GM13977 (cell line): ENCODE measurements around the gene SSTR5.

Source experiments
- DNase-seq: peaks from one replicate; pipeline ENCODE4 v3.0.0; 2012; ENCODE audit warnings: low spot score
- in situ Hi-C: fragments of 300-500 bp; cut with MboI; formaldehyde crosslinking; loops from one replicate; pipeline ENCODE4 v1.12.0; 2022; ENCODE audit warnings: low sequenced_read_pairs, low pct_unique_long_range_greater_than_20kb, mixed read lengths, inconsistent platforms; ENCODE audit not compliant: unreplicated experiment
- TF ChIP-seq, protein P1 (sequence below): IDR thresholded peaks from 2 replicates; pipeline ENCODE4 v1.5.1; 2012; ENCODE audit warnings: mild to moderate bottlenecking, control low read depth; ENCODE audit not compliant: insufficient read depth; ENCODE audit errors: extremely low read depth, missing control alignments

The SSTR5 gene

DNA sequence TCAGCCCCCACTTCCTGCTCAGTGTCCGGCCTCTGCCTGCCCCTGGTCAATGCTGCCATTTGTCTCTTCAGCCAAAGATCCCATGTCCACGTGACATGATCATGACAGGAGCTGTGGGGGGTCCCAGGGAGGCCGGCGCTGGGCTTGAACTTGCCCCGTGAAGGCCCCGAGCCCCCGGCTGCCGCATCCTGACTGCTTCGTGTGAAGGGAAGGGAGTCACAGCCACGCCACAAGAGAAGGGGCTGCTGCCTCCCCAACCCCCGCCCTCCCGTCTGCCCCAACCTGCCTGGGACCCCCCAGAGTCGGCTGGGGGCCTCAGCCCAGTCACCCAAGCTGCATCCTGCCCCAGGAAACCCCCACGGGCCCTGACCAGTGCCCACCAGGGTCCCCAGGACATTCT, 14.3 kb upstream of the SSTR5 start:
- no peak for DNase-seq
- in situ Hi-C loops = no loop called here
- TF ChIP-seq, protein P1, sequence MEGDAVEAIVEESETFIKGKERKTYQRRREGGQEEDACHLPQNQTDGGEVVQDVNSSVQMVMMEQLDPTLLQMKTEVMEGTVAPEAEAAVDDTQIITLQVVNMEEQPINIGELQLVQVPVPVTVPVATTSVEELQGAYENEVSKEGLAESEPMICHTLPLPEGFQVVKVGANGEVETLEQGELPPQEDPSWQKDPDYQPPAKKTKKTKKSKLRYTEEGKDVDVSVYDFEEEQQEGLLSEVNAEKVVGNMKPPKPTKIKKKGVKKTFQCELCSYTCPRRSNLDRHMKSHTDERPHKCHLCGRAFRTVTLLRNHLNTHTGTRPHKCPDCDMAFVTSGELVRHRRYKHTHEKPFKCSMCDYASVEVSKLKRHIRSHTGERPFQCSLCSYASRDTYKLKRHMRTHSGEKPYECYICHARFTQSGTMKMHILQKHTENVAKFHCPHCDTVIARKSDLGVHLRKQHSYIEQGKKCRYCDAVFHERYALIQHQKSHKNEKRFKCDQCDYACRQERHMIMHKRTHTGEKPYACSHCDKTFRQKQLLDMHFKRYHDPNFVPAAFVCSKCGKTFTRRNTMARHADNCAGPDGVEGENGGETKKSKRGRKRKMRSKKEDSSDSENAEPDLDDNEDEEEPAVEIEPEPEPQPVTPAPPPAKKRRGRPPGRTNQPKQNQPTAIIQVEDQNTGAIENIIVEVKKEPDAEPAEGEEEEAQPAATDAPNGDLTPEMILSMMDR = no peak

DNA sequence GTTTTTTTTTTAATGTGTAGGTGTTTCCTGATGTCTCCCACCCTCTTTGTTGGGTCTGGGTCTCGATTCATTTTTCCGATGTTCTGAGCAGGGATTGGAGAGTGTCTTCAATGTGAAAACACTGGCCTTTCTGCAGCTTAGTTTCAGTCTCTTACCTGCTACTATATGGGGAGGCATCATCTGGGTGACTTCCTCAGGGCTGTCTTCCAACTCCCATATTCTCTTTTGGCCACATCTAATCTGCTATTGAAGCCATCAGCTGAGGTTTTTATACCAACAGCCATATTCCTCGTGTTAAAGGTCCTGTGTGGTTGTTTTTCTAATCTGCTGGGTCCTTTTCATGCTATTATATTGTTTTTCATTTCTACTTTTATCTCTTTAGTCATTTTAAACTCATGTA, 13.2 kb upstream of the SSTR5 start:
- in situ Hi-C loops = no loop called here
- TF ChIP-seq, protein P1 = no peak
- DNase-seq = no peak

DNA sequence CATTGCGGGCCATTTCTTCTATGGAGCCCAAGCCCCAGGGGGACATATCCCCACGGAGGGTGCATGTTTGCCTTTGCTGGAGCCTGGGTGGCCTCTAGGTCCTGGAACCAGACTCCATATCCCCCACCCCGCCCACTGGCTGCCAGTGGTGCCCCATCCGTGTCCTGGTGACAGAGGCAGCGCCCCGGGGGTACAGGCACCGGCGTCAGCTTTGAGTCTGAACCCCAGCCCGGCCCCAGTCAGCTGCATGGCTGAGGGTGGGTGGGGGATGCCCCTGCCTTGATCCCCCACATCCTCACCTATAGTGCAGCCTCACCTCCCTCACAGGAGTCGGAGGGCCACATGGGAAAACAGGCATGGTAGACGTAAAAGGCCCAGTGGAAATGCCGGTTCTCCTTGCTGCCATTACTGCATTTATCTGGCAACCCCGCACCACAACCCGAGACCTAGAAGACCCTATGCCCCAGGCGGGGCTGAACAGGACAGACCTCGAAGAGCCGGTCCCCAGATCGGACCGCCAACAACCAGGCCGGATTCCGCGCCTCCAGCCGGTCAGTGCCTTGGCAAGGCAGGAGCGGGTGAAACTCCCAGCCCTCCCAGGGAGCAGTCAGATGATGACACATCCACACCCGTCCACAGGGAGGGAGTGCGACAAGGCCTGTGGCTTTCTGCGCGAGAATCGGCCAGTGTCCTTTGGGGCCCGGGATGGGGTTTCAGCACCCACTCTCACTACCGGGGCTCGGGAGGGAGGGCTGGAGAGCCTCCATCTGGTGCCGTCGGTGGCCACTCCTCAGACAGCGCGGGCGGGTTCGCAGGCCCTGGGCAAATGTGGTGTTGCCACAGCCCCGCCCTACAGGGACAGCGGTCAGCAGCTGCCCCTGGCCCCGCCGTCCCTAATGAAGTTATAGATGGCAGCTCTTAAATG, 11.9 kb upstream of the SSTR5 start:
- in situ Hi-C loops = no loop called here
- TF ChIP-seq, protein P1 = no peak
- no peak for DNase-seq

DNA sequence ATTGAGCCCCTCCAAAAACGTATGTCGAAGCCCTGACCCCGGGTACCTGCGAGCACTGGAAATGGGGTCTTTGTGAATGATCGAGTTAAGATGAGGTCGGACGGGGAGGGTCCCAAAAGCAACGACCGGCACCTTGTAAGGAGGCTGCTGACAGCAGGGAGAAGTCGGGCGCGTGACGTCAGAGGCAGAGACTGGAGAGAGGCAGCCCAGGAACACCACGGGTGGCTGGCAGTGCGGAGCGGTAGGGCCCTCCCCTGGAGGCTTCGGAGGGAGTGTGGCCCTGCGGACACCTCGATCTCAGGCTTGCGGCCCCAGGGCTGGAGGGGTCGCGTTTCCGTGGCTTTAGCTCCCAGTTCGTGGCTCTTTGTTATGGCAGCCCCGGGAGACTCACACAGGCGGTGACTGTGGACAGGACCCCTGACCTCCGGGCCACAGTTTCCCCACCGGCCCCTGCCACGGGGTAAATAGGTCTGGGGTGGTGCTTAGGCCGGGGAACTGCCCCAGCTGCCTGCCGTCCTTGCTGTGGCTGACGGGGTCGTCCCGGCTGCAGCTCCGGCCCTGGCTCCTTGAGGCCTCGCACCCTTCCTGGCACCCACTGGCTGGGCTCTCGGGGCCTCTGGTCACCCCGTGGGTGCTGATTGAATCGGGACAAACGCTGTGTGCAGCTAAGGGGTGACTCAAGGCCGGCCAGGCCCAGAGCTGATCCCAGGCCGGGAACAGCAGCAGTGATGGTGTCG, 10.6 kb upstream of the SSTR5 start:
- no peak for DNase-seq
- TF ChIP-seq, protein P1 = no peak
- in situ Hi-C loops = no loop called here

DNA sequence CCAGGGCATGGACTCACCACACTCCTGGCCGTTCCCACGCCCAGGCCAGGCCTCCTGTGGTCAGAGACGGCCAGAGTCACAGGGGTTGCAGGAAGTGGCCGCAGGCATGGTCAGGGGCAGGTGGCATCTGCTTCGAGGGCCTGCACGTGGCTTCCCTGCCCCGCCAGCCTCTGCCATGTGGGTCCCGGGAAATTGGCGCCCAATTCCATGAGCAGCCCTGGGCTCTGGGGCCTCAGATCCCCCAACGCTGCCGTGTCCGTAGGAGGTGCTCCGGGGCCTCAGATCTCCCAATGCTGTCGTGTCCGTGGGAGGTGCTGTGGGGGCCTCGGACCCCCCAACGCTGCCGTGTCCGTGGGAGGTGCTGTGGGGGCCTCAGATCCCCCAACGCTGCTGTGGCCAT, 9.7 kb upstream of the SSTR5 start:
- in situ Hi-C loops = no loop called here
- no peak for DNase-seq

DNA sequence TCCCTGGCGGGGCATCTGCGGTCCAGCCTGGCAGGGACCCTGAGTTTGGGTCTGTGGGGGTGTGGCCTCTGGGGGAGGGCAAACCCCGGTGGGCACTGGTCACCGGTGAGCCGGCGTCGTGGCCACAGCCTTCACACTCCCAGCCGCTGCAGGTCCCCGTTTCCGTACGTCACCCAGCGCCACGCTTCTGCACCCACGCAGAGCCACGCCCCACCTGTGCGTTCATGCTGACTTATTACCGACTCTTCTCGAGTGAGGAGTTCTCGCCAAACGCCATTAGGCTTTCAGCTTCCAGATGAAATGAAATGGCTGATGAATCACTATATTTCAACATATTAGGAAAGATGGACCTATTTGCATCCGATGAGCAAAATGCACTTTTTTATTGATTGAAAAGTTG, 8.8 kb upstream of the SSTR5 start:
- no peak for DNase-seq
- TF ChIP-seq, protein P1 = no peak
- in situ Hi-C loops = no loop called here

More for the DNA sequence above, 9.7 kb upstream of the SSTR5 start:
- TF ChIP-seq, protein P1 = no peak
